H1 (cell line): ENCODE data around the gene ARMH3. TPM values are rescaled to one million over a fixed set of nuclear protein-coding genes. Genes with fewer than 3 reads are reported as not detected.

Source experiments
- CTCF ChIA-PET: fragments of 300-600 bp; sonication (Branson Sonifier 250); formaldehyde crosslinking; loops from one replicate; lab custom pipeline; 2021; ENCODE audit not compliant: partially characterized antibody; lab: Charles Lee
- POLR2A ChIA-PET: fragments of 300-600 bp; sonication (Branson Sonifier 250); formaldehyde crosslinking; loops from one replicate; lab custom pipeline; 2021; ENCODE audit warnings: inconsistent platforms; ENCODE audit not compliant: partially characterized antibody; lab: Charles Lee
- DNase-seq, 2 experiments: peaks; one replicate each; pipeline versions ENCODE4 v3.0.0 to v3.0.0-alpha.2; 2010 to 2022; ENCODE audit warnings: low spot score in 2 of 2, low read depth in 1 of 2, mixed read lengths in 1 of 2
- FAIRE-seq: peaks from 2 replicates; lab custom pipeline; 2011; peaks lifted over from hg19 to GRCh38; lab: Jason Lieb, UNC
- H2AFZ ChIP-seq: 2 replicates; pipeline ENCODE4 v1.8.1; 2012; ENCODE audit warnings: low read length, inconsistent platforms
- H2AK5ac ChIP-seq: 2 replicates; pipeline ENCODE4 v1.6.1; 2013; ENCODE audit warnings: low read depth, low read length
- H2BK120ac ChIP-seq: replicated peaks from 2 replicates; pipeline ENCODE3; 2013; ENCODE audit warnings: low read depth, low read length, inconsistent platforms
- H2BK12ac ChIP-seq: 2 replicates; pipeline ENCODE4 v1.6.1; 2013; ENCODE audit warnings: low read depth, low read length
- H2BK15ac ChIP-seq: 2 replicates; pipeline ENCODE4 v1.6.1; 2013; ENCODE audit warnings: low read length
- H2BK20ac ChIP-seq: 2 replicates; pipeline ENCODE4 v1.6.1; 2013; ENCODE audit warnings: low read length
- H2BK5ac ChIP-seq: 2 replicates; pipeline ENCODE4 v1.6.1; 2013; ENCODE audit warnings: low read depth, low read length
- H3K14ac ChIP-seq: 2 replicates; pipeline ENCODE4 v1.6.1; 2013; ENCODE audit warnings: inconsistent platforms; ENCODE audit not compliant: insufficient read length
- H3K18ac ChIP-seq: 2 replicates; pipeline ENCODE4 v1.6.1; 2013; ENCODE audit warnings: low read length; ENCODE audit errors: extremely low read depth
- H3K23ac ChIP-seq: 2 replicates; pipeline ENCODE4 v1.6.1; 2013; ENCODE audit warnings: inconsistent platforms; ENCODE audit not compliant: insufficient read length
- H3K23me2 ChIP-seq: 2 replicates; pipeline ENCODE4 v1.6.1; 2013; ENCODE audit warnings: low read depth, low read length
- H3K27ac ChIP-seq: 2 replicates; pipeline ENCODE4 v1.6.1; 2011; ENCODE audit warnings: low read depth, low read length, inconsistent platforms
- H3K27me3 ChIP-seq, 4 experiments: replicated peaks in 1 of 4; 1 replicate in 1 of 4; 2 replicates in 3 of 4; pipeline versions ENCODE4 v1.6.1 to v1.8.1; 2011 to 2013; ENCODE audit warnings: low read length in 3 of 4, mild to moderate bottlenecking in 3 of 4, inconsistent platforms in 2 of 4, mixed read lengths in 2 of 4, moderate library complexity in 1 of 4; ENCODE audit not compliant: control insufficient read depth in 3 of 4, insufficient read depth in 3 of 4; ENCODE audit errors: extremely low read depth in 1 of 4
- H3K36me3 ChIP-seq, 4 experiments: 2 replicates each; pipeline versions ENCODE4 v1.6.1 to v1.8.1; 2011 to 2013; ENCODE audit warnings: mild to moderate bottlenecking in 4 of 4, low read length in 3 of 4, moderate library complexity in 2 of 4, control low read depth in 1 of 4, inconsistent platforms in 1 of 4; ENCODE audit not compliant: insufficient read depth in 4 of 4, control insufficient read depth in 2 of 4
- H3K4ac ChIP-seq: replicated peaks from 2 replicates; pipeline ENCODE3; 2013; ENCODE audit warnings: low read length, low read depth, mixed read lengths, inconsistent platforms; ENCODE audit not compliant: insufficient read length
- H3K4me1 ChIP-seq, 4 experiments: replicated peaks in 1 of 4; 1 replicate in 1 of 4; 2 replicates in 3 of 4; pipeline versions ENCODE4 v1.6.1 to v1.8.1; 2011 to 2013; ENCODE audit warnings: low read length in 3 of 4, inconsistent platforms in 2 of 4, mixed read lengths in 1 of 4; ENCODE audit not compliant: insufficient read depth in 4 of 4, control insufficient read depth in 3 of 4
- H3K4me2 ChIP-seq, 2 experiments: 2 replicates each; pipeline versions ENCODE4 v1.6.1 to v1.8.1; 2011 to 2013; ENCODE audit warnings: low read depth in 2 of 2, low read length in 2 of 2, control low read depth in 1 of 2, inconsistent platforms in 1 of 2, mild to moderate bottlenecking in 1 of 2; ENCODE audit not compliant: insufficient read depth in 1 of 2
- H3K4me3 ChIP-seq, 4 experiments: fragments of 200-600, 300-600 bp in 1 of 4; sonication (generic), shearing (Covaris generic), sonication (Bioruptor Twin) in 1 of 4; 2 replicates each; pipeline versions ENCODE4 v1.5.1 to v1.8.1; 2011 to 2016; ENCODE audit warnings: low read length in 4 of 4, low read depth in 3 of 4, control low read depth in 2 of 4, inconsistent platforms in 2 of 4, mild to moderate bottlenecking in 2 of 4, mixed read lengths in 1 of 4, moderate library complexity in 1 of 4; ENCODE audit not compliant: insufficient read depth in 2 of 4; ENCODE audit errors: extremely low read depth in 1 of 4
- H3K56ac ChIP-seq: replicated peaks from 2 replicates; pipeline ENCODE3; 2013; ENCODE audit warnings: low read depth, mild to moderate bottlenecking, mixed read lengths, low read length, inconsistent platforms; ENCODE audit not compliant: insufficient read length
- H3K79me1 ChIP-seq: 2 replicates; pipeline ENCODE4 v1.6.1; 2013; ENCODE audit warnings: low read depth, low read length, control low read depth
- H3K79me2 ChIP-seq, 2 experiments: 2 replicates each; pipeline versions ENCODE4 v1.6.1 to v1.8.1; 2012 to 2013; ENCODE audit warnings: low read length in 2 of 2, mild to moderate bottlenecking in 2 of 2, inconsistent platforms in 1 of 2; ENCODE audit not compliant: insufficient read depth in 2 of 2, control insufficient read depth in 1 of 2
- H3K9ac ChIP-seq, 4 experiments: replicated peaks in 1 of 4; 1 replicate in 1 of 4; 2 replicates in 3 of 4; pipeline versions ENCODE4 v1.6.1 to v1.8.1; 2011 to 2013; ENCODE audit warnings: low read depth in 3 of 4, low read length in 3 of 4, control low read depth in 2 of 4, mild to moderate bottlenecking in 2 of 4, moderate library complexity in 2 of 4, inconsistent platforms in 1 of 4; ENCODE audit errors: extremely low read depth in 1 of 4
- H3K9me3 ChIP-seq, 2 experiments: 2 replicates each; pipeline versions ENCODE4 v1.6.1 to v1.8.1; 2012 to 2013; ENCODE audit warnings: mild to moderate bottlenecking in 2 of 2, moderate library complexity in 2 of 2, control low read depth in 1 of 2, inconsistent platforms in 1 of 2, low read depth in 1 of 2, low read length in 1 of 2, mixed read lengths in 1 of 2; ENCODE audit not compliant: insufficient read depth in 2 of 2
- H4K20me1 ChIP-seq, 2 experiments: replicated peaks in 1 of 2; 2 replicates each; pipeline versions ENCODE3 to v1.8.1; 2011 to 2013; ENCODE audit warnings: inconsistent platforms in 2 of 2, low read length in 2 of 2, mild to moderate bottlenecking in 1 of 2; ENCODE audit not compliant: insufficient read depth in 2 of 2, control insufficient read depth in 1 of 2
- H4K5ac ChIP-seq: 2 replicates; pipeline ENCODE4 v1.6.1; 2013; ENCODE audit warnings: low read length, low read depth, mixed read lengths, inconsistent platforms; ENCODE audit not compliant: insufficient read length
- H4K8ac ChIP-seq: 2 replicates; pipeline ENCODE4 v1.8.0; 2013; ENCODE audit warnings: mild to moderate bottlenecking, moderate library complexity, low read length, inconsistent platforms; ENCODE audit not compliant: insufficient read depth; ENCODE audit errors: extremely low read depth
- H4K91ac ChIP-seq: replicated peaks from 2 replicates; pipeline ENCODE3; 2013; ENCODE audit warnings: low read length, mixed read lengths, inconsistent platforms; ENCODE audit not compliant: insufficient read length
- WGBS, 2 experiments: shearing (Covaris generic) in 1 of 2; methylation state at CpG; one replicate each; pipeline versions ENCODE4 v1.1.6 to v1.1.7; 2013 to 2015; ENCODE audit warnings: low lambda C conversion rate in 2 of 2, mixed read lengths in 2 of 2, inconsistent platforms in 1 of 2, low coverage in 1 of 2, missing lambda C conversion rate in 1 of 2; ENCODE audit not compliant: insufficient replicate concordance in 2 of 2, insufficient coverage in 1 of 2, insufficient read length in 1 of 2; ENCODE audit errors: extremely low coverage in 1 of 2, missing lambda C conversion rate in 1 of 2; 5-methylcytosine and 5-hydroxymethylcytosine counted together
- polyA plus RNA-seq, 7 experiments: library from polyadenylated mRNA; depleted of rRNA in 3 of 7; stranded (reverse) in 5 of 7; unstranded in 2 of 7; fragments of >200 nt in 5 of 7; fragments of 200-250 nt in 2 of 7; gene quantifications; 1 replicate in 5 of 7; 2 replicates in 1 of 7; 4 replicates in 1 of 7; pipeline versions ENCODE4 v1.2.1 to v1.2.3, GENCODE V29; 2011 to 2013; ENCODE audit warnings: missing spikeins in 2 of 7, mixed read lengths in 2 of 7
- total RNA-seq: library from RNA; stranded (reverse); fragmentation: NEBNext Ultra II Directional; extraction: Animal tissue kit (Norgen Biotek cat#: 25700); gene quantifications from 2 replicates; pipeline ENCODE4 v1.2.1, GENCODE V29; 2021

ARMH3 gene
- total and polyA plus RNA-seq, 2 of the 8 experiments (the other 6 are each of a cell fraction or from before 2014, with no cell fraction given) = 11.6 to 18.3 TPM

DNA sequence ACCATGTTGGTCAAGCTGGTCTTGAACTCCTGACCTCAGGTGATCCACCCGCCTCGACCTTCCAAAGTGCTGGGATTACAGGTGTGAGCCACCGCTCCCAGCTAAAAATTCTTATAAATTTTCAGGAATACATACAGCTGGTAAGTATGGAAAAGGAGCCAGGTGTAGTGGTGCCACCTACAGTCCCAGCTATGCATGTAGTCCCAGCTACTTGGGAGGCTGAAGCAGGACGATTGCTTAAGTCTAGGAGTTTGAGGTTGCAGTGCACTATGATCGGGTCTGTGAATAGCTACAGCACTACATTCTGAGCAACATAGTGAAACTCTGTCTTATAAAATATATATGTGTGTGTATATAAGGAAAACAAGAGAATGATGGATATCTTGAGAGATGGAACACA is 45.2 kb upstream of the ARMH3 start:
- Histone ChIP-seq H2BK12ac (no peak overlapping the region), H2AK5ac (no peak overlapping the region), H3K9ac (no peak overlapping the region), H3K27me3 (no peaks in the 10 kb centered on the region), H4K8ac (no peak overlapping the region), H3K18ac (no peak overlapping the region), H3K56ac (no peak overlapping the region), H2BK20ac (no peak overlapping the region), H3K4me2 (no peak overlapping the region), H3K23me2 (no peaks in the 10 kb centered on the region), H4K5ac (no peak overlapping the region), H3K79me2 (no peaks in the 10 kb centered on the region), H3K4ac (no peak overlapping the region), H3K14ac (no peak overlapping the region), H2BK5ac (no peak overlapping the region), H2BK15ac (no peak overlapping the region), H4K20me1 (no peaks in the 10 kb centered on the region), H3K4me3 (no peak overlapping the region), H4K91ac (no peak overlapping the region), H2AFZ (no peak overlapping the region), H3K9me3 (no peaks in the 10 kb centered on the region), H3K36me3 (peaks cover 0 to 18% (median 0%) of the 10 kb centered on the region in 4 experiments; a peak in 5 of 8 replicates), H3K79me1 (no peaks in the 10 kb centered on the region), H2BK120ac (no peak overlapping the region), H3K4me1 (no peaks in the 10 kb centered on the region), H3K23ac (no peak overlapping the region), H3K27ac (no peak overlapping the region)
- WGBS, 2 experiments = 87% methylated on average over 5 of the region's 5 CpGs; no CpG with 5 or more reads in 1 of the 2 experiments
- DNase-seq (no peak), FAIRE-seq (no peak)
- POLR2A ChIA-PET = interaction anchor here (0.7 to 4.9 kb wide), 13 partner anchors 8 to 63 kb away, joined by 3 to 34 read pairs (median 5); partner anchors contain the start of gene LDB1
- CTCF ChIA-PET = interaction anchor here (0.7 to 8.7 kb wide), 14 partner anchors 10 to 266 kb away, joined by 3 to 86 read pairs (median 3); no protein-coding TSS in a partner anchor
